Endothelial cell (in vitro differentiated cells): Measurements from ENCODE around the gene ANKMY1. TPM values are rescaled to one million over a fixed set of nuclear protein-coding genes. Genes with fewer than 3 reads are reported as not detected.
A peak's percentile ranks its signal among the peaks of the same experiment; 100 is the strongest.

Source experiments
- DNase-seq: peaks from one replicate; pipeline ENCODE4 v3.0.0; 2021; ENCODE audit warnings: low spot score
- H3K27ac Mint-ChIP-seq: one replicate; pipeline ENCODE4 v1.8.0; 2021; ENCODE audit warnings: mixed read lengths, inconsistent platforms; ENCODE audit not compliant: unreplicated experiment
- H3K27me3 Mint-ChIP-seq: one replicate; pipeline ENCODE4 v1.8.0; 2021; ENCODE audit warnings: mild to moderate bottlenecking, moderate library complexity, mixed read lengths, inconsistent platforms; ENCODE audit not compliant: unreplicated experiment
- H3K36me3 Mint-ChIP-seq: one replicate; pipeline ENCODE4 v1.8.0; 2021; ENCODE audit warnings: mild to moderate bottlenecking, low read depth, mixed read lengths, inconsistent platforms; ENCODE audit not compliant: unreplicated experiment
- H3K4me1 Mint-ChIP-seq: one replicate; pipeline ENCODE4 v1.8.0; 2021; ENCODE audit warnings: mild to moderate bottlenecking, mixed read lengths, inconsistent platforms; ENCODE audit not compliant: unreplicated experiment
- H3K4me3 Mint-ChIP-seq: one replicate; pipeline ENCODE4 v1.8.0; 2021; ENCODE audit warnings: mild to moderate bottlenecking, mixed read lengths, inconsistent platforms; ENCODE audit not compliant: unreplicated experiment
- H3K9me3 Mint-ChIP-seq: one replicate; pipeline ENCODE4 v1.8.0; 2021; ENCODE audit warnings: mixed read lengths, inconsistent platforms; ENCODE audit not compliant: unreplicated experiment
- CTCF ChIP-seq: fragments of 200-600 bp; sonication (generic); IDR thresholded peaks from one replicate; pipeline ENCODE4 v1.5.0; 2021; ENCODE audit warnings: antibody characterized with exemption; ENCODE audit not compliant: unreplicated experiment
- total RNA-seq: library from RNA; stranded (reverse); fragmentation: NEBNext Ultra II Directional; extraction: Animal tissue kit (Norgen Biotek cat#: 25700); gene quantifications from one replicate; pipeline ENCODE4 v1.2.1, GENCODE V29; 2021; ENCODE audit not compliant: unreplicated experiment

Gene ANKMY1
- total RNA-seq, 1 donor from 2014 or later = 5.6 TPM

GRCh38 chr2:240437551-240437860, 120.3 kb downstream of the ANKMY1 start:
- no peak overlapping the region for H3K27ac Mint-ChIP-seq
- no peaks in the 10 kb centered on the region for H3K9me3 Mint-ChIP-seq
- peaks cover 5% of the 10 kb centered on the region for H3K4me1 Mint-ChIP-seq
- peaks cover 12% of the 10 kb centered on the region for H3K27me3 Mint-ChIP-seq
- peak overlapping the region; percentile 65 for H3K4me3 Mint-ChIP-seq
- H3K36me3 Mint-ChIP-seq = no peaks in the 10 kb centered on the region
- no peak for DNase-seq
- no peak for TF ChIP-seq CTCF

- DNase-seq = no peak
- Mint-ChIP-seq H3K9me3 (no peaks in the 10 kb centered on the region), H3K4me1 (peaks cover 5% of the 10 kb centered on the region), H3K4me3 (peak overlapping the region; percentile 73), H3K27me3 (peaks cover 11% of the 10 kb centered on the region), H3K36me3 (no peaks in the 10 kb centered on the region), H3K27ac (no peak overlapping the region)
- TF ChIP-seq CTCF = no peak
These were observed 120.9 kb downstream of the ANKMY1 start for GRCh38 chr2:240436683-240437550.

GRCh38 chr2:240435948-240436682, 121.7 kb downstream of the ANKMY1 start:
- no peaks in the 10 kb centered on the region for H3K36me3 Mint-ChIP-seq
- H3K4me1 Mint-ChIP-seq = peaks cover 5% of the 10 kb centered on the region
- TF ChIP-seq CTCF = no peak
- H3K9me3 Mint-ChIP-seq = no peaks in the 10 kb centered on the region
- H3K4me3 Mint-ChIP-seq = no peak overlapping the region
- no peak overlapping the region for H3K27ac Mint-ChIP-seq
- no peak for DNase-seq
- H3K27me3 Mint-ChIP-seq = peaks cover 11% of the 10 kb centered on the region

GRCh38 chr2:240435457-240435947, 122.3 kb downstream of the ANKMY1 start, which contains the start of gene GPC1:
Gene GPC1, plus strand, starts transcription at chr2:240435663. Its CDS starts 256 bp downstream, at chr2:240435919.
- H3K27me3 Mint-ChIP-seq = peaks cover 15% of the 10 kb centered on the region
- TF ChIP-seq CTCF = no peak
- peaks cover 5% of the 10 kb centered on the region for H3K4me1 Mint-ChIP-seq
- H3K36me3 Mint-ChIP-seq = no peaks in the 10 kb centered on the region
- peak within 1 kb of the TSS; percentile 88 for H3K4me3 Mint-ChIP-seq
- no peaks in the 10 kb centered on the region for H3K9me3 Mint-ChIP-seq
- no peak within 1 kb of the TSS for H3K27ac Mint-ChIP-seq
- DNase-seq = peak; percentile 51
